Right ventricle myocardium superior (tissue), 1 donor: ENCODE measurements around the gene ZNF155. TPM values are rescaled to one million over a fixed set of nuclear protein-coding genes. Genes with fewer than 3 reads are reported as not detected.
A peak's percentile ranks its signal among the peaks of the same experiment; 100 is the strongest.

Source experiments
- ATAC-seq: fragments of 200-7000 bp; cut with Tn5 transposase; one replicate; pipeline ENCODE4 v1.9.1; 2020; ENCODE audit warnings: mild to moderate bottlenecking; ENCODE audit not compliant: poor library complexity
- DNase-seq: peaks from one replicate; pipeline ENCODE4 v3.0.0-alpha.2; 2020
- intact Hi-C: fragments of 100-400 bp; cut with DNase I; formaldehyde crosslinking; loops from one replicate; pipeline ENCODE4 v1.11.2; 2022
- total RNA-seq: library from RNA; stranded (reverse); fragmentation: NEBNext Ultra II Directional; extraction: Animal tissue kit (Norgen Biotek cat#: 25700); gene quantifications from one replicate; pipeline ENCODE4 v1.2.1, GENCODE V29; 2021
- donor health status: DM: no; HTN: yes; CAD: no; lungs with severe emphysema.

Gene ZNF155
- total RNA-seq, 1 donor from 2014 or later: 6.5 TPM

DNA sequence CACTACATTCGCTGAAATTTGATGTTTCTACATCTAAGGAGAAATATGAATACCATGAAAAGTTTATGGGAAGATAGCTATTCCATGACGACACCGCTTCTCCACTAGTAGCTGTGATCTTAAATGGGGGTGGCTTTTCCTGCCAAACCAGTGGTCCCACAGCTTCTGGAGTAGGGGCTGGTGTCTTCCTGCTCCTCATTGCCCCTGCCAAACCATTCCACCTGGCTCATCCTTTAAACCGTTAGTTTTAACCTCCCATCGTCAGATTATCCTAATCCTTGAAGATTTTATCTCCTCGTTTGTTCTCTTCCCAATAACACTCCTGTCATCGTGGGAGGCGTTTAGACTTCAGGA, 18.2 kb downstream of the ZNF155 start:
- ATAC-seq (no peak), DNase-seq (no peak)
- intact Hi-C loops: loop anchor here (10.0 kb wide), 1 partner anchor 103 kb away; no protein-coding TSS in a partner anchor

DNA sequence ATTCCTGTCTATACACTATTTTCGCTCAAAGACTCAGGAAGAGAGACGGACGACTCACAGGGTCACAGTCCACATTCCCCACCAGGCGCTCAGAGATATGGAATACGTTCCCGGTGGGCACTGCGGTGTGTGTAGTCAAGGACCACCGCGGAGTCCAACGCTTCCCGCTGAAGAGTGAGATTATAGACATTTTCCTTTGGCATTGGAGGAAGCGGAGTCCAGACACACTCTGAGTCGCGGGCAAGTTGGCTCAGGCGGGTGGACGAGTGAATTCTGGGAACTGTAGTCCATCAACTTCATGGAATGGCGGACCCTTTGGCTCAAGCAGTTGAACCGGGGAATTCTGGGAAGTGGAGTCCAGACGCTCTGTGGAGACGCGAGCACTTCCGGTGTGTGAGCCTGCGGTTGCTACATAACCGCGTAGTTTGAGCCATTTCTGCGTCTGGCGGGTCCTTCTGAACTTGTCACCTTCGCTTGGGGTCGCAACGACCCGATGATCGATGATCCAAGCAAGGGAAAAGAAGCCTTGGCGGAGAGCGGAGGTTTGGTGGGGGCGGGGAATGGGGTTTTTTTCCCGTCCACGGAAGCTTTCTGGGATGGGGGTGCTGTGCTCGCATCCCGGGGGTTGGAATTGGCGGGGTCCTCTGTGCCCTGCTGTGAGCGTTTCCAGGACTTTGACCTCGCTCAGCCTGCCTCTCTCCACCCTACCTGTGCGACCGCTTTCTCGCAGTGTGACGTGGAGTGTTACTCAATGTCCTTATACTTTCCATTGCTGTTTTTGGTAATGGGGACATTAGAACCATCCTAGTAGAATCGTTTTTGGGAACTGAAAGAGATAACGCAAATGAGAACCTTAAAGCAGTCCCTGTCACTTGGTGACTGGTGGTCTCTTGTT, 18.8 kb downstream of the ZNF155 start, which contains the start of gene ZNF230:
Gene ZNF230, plus strand, starts transcription at position 392 of the 895 bp plus-strand sequence. CDS start 4,122 bp downstream, outside the sequence.
- peak; percentile 91 for DNase-seq
- ATAC-seq: peak; percentile 100
- intact Hi-C loops: loop anchor here (10.0 kb wide), 1 partner anchor 102 kb away; no protein-coding TSS in a partner anchor

DNA sequence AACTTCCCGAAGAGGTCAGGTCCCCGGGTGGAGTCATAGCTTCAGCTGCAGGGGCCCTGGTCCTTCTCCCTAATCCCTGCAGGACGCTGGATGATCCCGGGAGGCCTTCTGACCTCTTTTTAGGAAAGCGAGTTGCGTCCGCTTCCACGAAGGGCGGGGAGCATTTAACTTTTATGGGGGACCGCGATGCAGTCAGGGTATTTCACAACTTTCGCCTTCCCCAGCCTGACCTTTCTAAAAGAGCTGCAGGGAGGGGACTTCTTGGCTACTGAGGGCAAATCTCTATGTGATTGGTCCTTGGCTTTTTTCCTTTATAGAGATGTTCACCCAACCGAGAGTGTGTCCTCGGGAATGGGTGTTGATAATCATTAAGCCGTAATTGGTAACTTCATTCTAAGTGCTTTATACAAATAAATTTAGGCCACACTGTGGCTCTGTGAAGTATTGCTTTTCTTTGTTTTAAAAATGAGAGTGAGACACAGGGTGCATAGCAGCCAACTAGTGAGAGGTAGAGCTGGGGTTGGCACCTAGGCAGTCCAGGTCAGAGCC, 19.5 kb downstream of the ZNF155 start:
- intact Hi-C loops: loop anchor here (10.0 kb wide), 1 partner anchor 101 kb away; no protein-coding TSS in a partner anchor
- ATAC-seq: peak; percentile 22
- DNase-seq: no peak

DNA sequence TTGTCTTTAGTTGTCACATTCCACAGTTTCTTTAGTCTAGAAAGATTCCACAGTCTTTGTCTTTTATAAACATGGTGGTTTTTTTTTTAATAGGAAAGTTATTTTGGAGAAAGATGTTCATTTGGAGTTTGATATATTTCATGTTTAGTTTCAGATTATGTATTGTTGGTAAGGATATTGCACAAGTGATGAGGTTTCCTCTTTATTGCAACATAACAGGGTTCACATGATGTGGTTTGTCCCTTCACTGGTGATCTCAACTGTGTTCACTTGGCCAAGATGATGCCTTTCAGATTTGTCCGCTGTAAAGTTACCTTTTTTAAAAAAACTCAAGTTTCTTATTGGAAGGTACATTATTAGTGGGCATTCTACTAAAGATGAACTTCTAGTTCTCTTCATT, 22.0 kb downstream of the ZNF155 start:
- intact Hi-C loops: loop anchor here (10.0 kb wide), 1 partner anchor 99 kb away; no protein-coding TSS in a partner anchor
- ATAC-seq (no peak), DNase-seq (no peak)

DNA sequence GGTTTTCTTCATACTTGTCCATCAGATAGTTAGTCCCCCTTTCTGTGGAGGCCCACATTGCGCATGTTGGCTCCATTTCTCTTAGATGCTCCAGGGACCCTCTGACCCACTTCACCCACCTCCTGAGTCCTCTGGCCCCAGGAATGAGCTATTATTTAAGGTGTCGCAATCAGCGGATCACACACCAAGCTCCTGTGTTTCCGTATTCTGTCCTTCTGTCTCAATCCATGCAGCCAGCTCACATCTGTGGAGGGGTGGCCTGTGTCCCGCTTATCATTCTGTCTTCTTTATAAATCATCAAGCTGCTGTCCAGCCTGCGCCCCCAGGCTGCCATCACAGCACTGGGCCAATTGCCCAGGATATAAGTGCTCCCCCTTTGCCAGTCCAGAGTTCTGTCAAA, 23.5 kb downstream of the ZNF155 start:
- no peak for DNase-seq
- no peak for ATAC-seq
- intact Hi-C loops: loop anchor here (10.0 kb wide), 1 partner anchor 97 kb away; no protein-coding TSS in a partner anchor

DNA sequence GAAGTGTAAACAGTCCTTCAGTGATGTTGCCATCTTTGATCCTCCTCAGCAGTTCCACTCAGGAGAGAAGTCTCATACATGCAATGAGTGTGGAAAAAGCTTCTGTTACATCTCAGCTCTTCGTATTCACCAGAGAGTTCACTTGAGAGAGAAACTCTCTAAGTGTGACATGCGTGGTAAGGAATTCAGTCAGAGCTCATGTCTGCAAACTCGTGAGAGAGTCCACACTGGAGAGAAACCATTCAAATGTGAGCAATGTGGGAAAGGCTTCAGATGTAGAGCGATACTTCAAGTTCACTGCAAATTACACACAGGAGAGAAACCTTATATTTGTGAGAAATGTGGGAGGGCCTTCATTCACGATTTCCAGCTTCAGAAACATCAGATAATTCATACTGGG, 26.5 kb downstream of the ZNF155 start:
- ATAC-seq (no peak), DNase-seq (no peak)
- intact Hi-C loops: no loop called here

DNA sequence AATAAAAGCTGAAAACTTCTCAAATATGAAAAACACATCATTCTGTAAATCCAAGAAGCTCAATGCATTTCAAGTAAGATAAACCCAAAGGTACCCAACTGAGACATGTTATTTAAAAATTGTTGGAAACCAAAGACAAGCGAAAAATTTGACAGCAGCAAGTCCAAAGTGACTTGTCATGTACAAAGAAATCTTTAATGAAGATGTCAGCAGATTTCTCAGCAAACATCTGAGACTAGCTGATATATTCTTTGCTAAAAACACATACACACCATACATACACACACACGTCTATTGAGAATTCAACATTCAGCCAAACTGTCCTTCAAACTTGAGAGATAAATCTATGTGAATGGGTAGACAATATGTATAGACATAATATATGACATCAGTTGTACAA, 35.5 kb downstream of the ZNF155 start:
- intact Hi-C loops: no loop called here
- ATAC-seq (no peak), DNase-seq (no peak)

DNA sequence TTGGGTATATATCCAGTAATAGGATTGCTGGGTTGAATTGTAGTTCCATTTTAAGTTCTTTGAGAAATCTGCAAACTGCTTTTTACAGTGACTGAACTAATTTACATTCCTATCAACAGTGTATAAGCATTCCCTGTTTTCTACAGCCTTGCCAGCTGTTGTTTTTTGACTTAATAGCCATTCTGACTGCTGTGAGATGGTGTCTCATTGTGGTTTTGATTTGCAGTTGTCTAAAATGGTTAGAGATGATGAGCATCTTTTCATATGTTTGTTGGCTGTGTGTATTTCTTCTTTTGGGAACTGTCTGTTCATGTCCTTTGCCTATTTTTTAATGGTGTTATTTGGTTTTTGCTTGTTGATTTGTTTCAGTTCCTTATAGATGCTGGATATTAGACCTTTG, 37.2 kb downstream of the ZNF155 start:
- intact Hi-C loops: no loop called here
- DNase-seq (no peak), ATAC-seq (no peak)

DNA sequence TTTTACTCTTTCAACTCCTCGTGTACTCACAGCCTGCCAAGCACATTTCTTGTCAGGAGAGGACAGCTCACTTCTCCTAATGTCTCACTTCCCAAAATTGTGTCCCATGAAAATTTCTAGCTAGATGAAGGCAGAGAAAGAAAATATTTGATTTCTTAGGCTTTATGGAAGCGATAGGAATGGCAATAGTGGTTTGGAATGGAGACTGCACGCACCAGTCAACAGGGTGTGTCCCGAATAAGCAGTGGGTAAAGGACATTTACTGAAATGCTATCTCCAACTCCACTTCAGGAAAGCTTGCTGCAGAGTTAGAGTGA, 40.9 kb downstream of the ZNF155 start:
- intact Hi-C loops: no loop called here
- ATAC-seq (no peak), DNase-seq (no peak)

DNA sequence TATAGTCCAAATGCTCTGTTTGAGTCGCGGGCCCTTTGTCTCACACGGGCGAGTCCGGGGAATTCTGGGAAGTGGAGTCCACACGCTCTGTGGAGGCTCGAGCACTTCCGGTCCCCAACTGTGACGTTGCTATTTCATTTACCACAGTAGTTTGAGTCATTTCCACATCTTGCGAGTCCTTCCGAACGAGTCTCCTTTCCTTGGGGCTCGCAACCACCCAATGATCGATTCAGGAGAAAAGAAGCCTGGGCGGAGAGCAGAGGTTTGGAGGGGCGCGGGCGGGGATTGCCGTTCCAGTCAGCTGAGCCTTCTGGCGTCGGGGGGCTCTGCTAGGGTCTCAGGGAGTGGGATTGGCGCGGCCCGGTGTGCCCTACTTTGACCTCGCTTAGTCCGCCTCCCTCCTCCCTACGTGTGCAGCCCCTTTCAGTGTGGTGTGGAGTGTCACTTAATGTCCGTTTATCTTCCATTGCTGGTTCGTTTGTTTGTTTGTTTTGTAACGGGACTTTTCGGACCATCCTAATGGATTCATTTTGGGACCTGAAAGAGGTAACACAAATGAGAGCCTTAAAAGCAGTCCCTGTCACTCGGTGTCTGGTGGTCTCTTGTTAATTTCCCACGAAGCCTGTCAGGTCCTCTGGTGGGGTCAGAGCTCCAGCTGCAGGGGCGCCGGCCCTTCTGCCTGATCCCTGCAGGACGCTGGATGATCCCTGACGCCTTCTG, 41.4 kb downstream of the ZNF155 start, which contains the start of gene ZNF222:
Gene ZNF222, plus strand, starts transcription at position 163 of the 720 bp plus-strand sequence. Its CDS starts 58 bp downstream, at position 221.
- ATAC-seq (peak; percentile 100), DNase-seq (peak; percentile 89)
- intact Hi-C loops: no loop called here

DNA sequence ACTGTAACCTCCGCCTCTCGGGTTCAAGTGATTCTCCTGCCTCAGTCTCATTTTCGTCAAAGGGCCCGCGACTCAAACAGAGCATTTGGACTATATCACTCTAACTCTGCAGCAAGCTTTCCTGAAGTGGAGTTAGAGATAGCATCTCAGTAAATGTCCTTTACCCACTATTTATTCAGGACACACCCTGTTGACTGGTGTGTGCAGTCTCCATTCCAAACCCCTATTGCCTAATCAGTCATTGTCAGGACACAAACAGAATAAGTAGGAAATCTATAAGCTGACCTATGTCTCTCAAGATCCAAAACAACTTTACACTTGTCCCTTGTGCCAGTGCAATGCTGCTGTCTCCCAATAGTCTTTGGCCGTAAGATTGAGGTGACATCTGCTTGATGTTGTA, 42.6 kb downstream of the ZNF155 start:
- ATAC-seq (no peak), DNase-seq (no peak)

DNA sequence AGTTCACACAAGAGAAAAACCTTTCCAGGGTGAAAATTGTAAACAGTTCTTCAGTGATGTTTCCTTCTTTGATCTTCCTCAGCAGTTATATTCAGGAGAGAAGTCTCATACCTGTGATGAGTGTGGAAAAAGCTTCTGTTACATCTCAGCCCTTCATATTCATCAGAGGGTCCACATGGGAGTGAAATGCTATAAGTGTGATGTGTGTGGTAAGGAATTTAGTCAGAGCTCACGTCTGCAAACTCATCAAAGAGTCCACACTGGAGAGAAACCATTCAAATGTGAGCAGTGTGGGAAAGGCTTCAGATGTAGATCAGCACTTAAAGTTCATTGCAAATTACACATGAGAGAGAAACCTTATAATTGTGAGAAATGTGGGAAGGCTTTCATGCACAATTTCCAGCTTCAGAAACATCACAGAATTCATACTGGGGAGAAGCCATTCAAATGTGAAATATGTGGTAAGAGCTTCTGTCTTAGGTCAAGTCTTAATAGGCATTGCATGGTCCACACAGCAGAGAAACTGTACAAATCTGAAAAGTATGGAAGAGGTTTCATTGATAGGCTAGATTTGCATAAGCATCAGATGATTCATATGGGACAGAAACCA, 48.1 kb downstream of the ZNF155 start:
- ATAC-seq (no peak), DNase-seq (no peak)
- intact Hi-C loops: no loop called here

More for the DNA sequence above, 42.6 kb downstream of the ZNF155 start:
- intact Hi-C loops: no loop called here

DNA sequence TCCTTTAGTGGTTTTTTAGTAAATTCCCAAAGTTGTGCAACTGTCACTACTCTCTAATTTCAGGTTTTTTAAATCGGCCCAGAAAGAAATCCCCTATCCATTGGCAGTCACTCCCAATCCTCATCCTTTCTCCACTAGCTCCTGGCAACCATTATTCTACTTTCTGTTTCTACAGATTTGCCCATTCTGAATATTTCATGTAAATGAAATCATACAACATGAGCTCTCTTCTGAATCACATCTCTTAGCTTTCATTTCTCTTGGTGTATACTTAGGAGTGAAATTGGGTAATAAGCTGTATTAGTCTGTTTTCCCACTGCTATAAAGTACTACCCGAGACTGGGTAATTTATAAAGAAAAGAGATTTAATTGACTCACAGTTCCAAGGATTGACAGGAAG, 58.2 kb downstream of the ZNF155 start:
- ATAC-seq (no peak), DNase-seq (no peak)
- intact Hi-C loops: no loop called here

Other genes starting within 250 kb of the ZNF155 start
- gene SMG9, start 229.2 kb upstream of the ZNF155 start, total RNA-seq: 15.7 TPM
- 0.19 TPM for gene KCNN4, start 203.2 kb upstream of the ZNF155 start, total RNA-seq
- 0.89 TPM for gene LYPD5, start 181.7 kb upstream of the ZNF155 start, total RNA-seq
- gene ZNF283, start 156.9 kb upstream of the ZNF155 start, total RNA-seq: 9.0 TPM
- 7.6 TPM for gene ZNF404, start 100.2 kb upstream of the ZNF155 start, total RNA-seq
- gene ZNF45, start 48.9 kb upstream of the ZNF155 start, total RNA-seq: 6.1 TPM
- gene ZNF221, start 33.0 kb upstream of the ZNF155 start, total RNA-seq: 3.6 TPM
- gene ZNF230, start 18.8 kb downstream of the ZNF155 start, total RNA-seq: 2.7 TPM
- gene ZNF222, start 41.2 kb downstream of the ZNF155 start, total RNA-seq: 2.9 TPM
- 2.3 TPM for gene ZNF223, start 67.8 kb downstream of the ZNF155 start, total RNA-seq
- 1.6 TPM for gene ZNF284, start 88.0 kb downstream of the ZNF155 start, total RNA-seq
- gene ZNF224, start 110.2 kb downstream of the ZNF155 start, total RNA-seq: 9.9 TPM
- 3.0 TPM for gene ZNF225, start 129.2 kb downstream of the ZNF155 start, total RNA-seq
- 8.1 TPM for gene ZNF234, start 157.4 kb downstream of the ZNF155 start, total RNA-seq
- gene ZNF226, start 180.9 kb downstream of the ZNF155 start, total RNA-seq: 14.9 TPM
- gene ZNF227, start 228.3 kb downstream of the ZNF155 start, total RNA-seq: 12.6 TPM